Measurements from ENCODE around the gene PNMA1. TPM values are rescaled to one million over a fixed set of nuclear protein-coding genes. Genes with fewer than 3 reads are reported as not detected.

Gene PNMA1
- total and polyA plus RNA-seq, 12 donors: 14.4 to 74.6 (median 31.9) TPM

- Histone ChIP-seq H3K4me3 (no peak overlapping the region), H3K4me1 (replicated peaks in 1 of 2) (peaks cover 69 to 97% of the 10 kb centered on the region in 2 donors), H3K9me3 (replicated peaks in 1 of 3) (no peaks in the 10 kb centered on the region), H3K27me3 (no peaks in the 10 kb centered on the region), H3K36me3 (replicated peaks in 1 of 2) (no peaks in the 10 kb centered on the region), H3K27ac (peak overlapping the region in 2 of 5 donors; percentile 86 to 90)
- DNase-seq: no peak
- TF ChIP-seq CTCF (IDR thresholded peaks at IDR 0.05): no peak
- TF ChIP-seq POLR2A (IDR thresholded peaks at IDR 0.05): no peak
- intact Hi-C loops (cut with DNase I): loop anchor here in 1 of 2 donors (10.0 kb wide), 1 partner anchor 59 kb away; no protein-coding TSS in a partner anchor
- WGBS, 4 donors: 67 to 88% (median 71%) methylated on average over 4 to 7 of the region's 7 CpGs
Measured at GRCh38 chr14:73745571-73746519, 31.7 kb upstream of the PNMA1 start.

- DNase-seq: peak in 1 of 7 donors; percentile 21
- peak overlapping the region in 3 of 5 donors; percentile 35 to 90 (median 86) for H3K27ac ChIP-seq
- intact Hi-C loops (cut with DNase I): loop anchor here (5.0 to 10.0 kb wide), 2 partner anchors 60 to 82 kb away; no protein-coding TSS in a partner anchor
- no peaks in the 10 kb centered on the region for H3K9me3 ChIP-seq (replicated peaks in 1 of 3)
- H3K27me3 ChIP-seq: no peaks in the 10 kb centered on the region
- WGBS, 4 donors: 58 to 75% (median 69%) methylated on average over 3 to 6 of the region's 6 CpGs
- TF ChIP-seq CTCF (IDR thresholded peaks at IDR 0.05): no peak
- no peak for TF ChIP-seq POLR2A (IDR thresholded peaks at IDR 0.05)
- H3K36me3 ChIP-seq (replicated peaks in 1 of 2): no peaks in the 10 kb centered on the region
- peaks cover 72 to 97% of the 10 kb centered on the region in 2 donors for H3K4me1 ChIP-seq (replicated peaks in 1 of 2)
- no peak overlapping the region for H3K4me3 ChIP-seq
Measured at GRCh38 chr14:73744874-73745529, 30.8 kb upstream of the PNMA1 start.

- intact Hi-C loops (cut with DNase I): loop anchor here (5.0 to 10.0 kb wide), 2 partner anchors 60 to 83 kb away; no protein-coding TSS in a partner anchor
- Histone ChIP-seq H3K4me3 (no peak overlapping the region), H3K27ac (peak overlapping the region in 4 of 5 donors; percentile 2 to 90 (median 60)), H3K4me1 (replicated peaks in 1 of 2) (peaks cover 69 to 96% of the 10 kb centered on the region in 2 donors), H3K36me3 (replicated peaks in 1 of 2) (peaks cover 0 to 6% of the 10 kb centered on the region in 2 donors), H3K9me3 (replicated peaks in 1 of 3) (no peaks in the 10 kb centered on the region), H3K27me3 (no peaks in the 10 kb centered on the region)
- 35 to 74% (median 37%) methylated on average over 4 to 7 of the region's 7 CpGs for WGBS, 4 donors
- DNase-seq: peak in 3 of 7 donors; percentile 44 to 53 (median 45)
- TF ChIP-seq CTCF (IDR thresholded peaks at IDR 0.05): no peak
- no peak for TF ChIP-seq POLR2A (IDR thresholded peaks at IDR 0.05)
Measured at GRCh38 chr14:73744175-73744867, 30.1 kb upstream of the PNMA1 start.
